MM.1S (cell line): Measurements from ENCODE around the gene PIK3CD.

Source experiments
- DNase-seq: peaks from one replicate; pipeline ENCODE4 v3.0.0-alpha.2; 2015
- H2AFZ ChIP-seq: fragments of 300-600 bp; sonication (generic); 2 replicates; pipeline ENCODE4 v1.6.0; 2016; ENCODE audit warnings: antibody characterized with exemption, low read length
- H3F3A ChIP-seq: fragments of 300-600 bp; sonication (generic); 2 replicates; pipeline ENCODE4 v1.6.1; 2016; ENCODE audit warnings: mild to moderate bottlenecking, antibody characterized with exemption, low read length, moderate library complexity, mixed read lengths; ENCODE audit not compliant: insufficient read depth
- H3K27ac ChIP-seq: fragments of 300-600 bp; sonication (generic); 2 replicates; pipeline ENCODE4 v1.5.1; 2016; ENCODE audit warnings: mild to moderate bottlenecking, low read length
- H3K27me3 ChIP-seq: fragments of 300-600 bp; sonication (generic); replicated peaks from 2 replicates; pipeline ENCODE4 v1.6.0; 2016; ENCODE audit warnings: low read length; ENCODE audit not compliant: insufficient read depth
- H3K36me3 ChIP-seq: fragments of 300-600 bp; sonication (generic); replicated peaks from 2 replicates; pipeline ENCODE4 v1.6.1; 2016; ENCODE audit warnings: mild to moderate bottlenecking, low read length, mixed read lengths; ENCODE audit not compliant: insufficient read depth
- H3K4me1 ChIP-seq: fragments of 300-600 bp; sonication (generic); 2 replicates; pipeline ENCODE4 v1.6.1; 2016; ENCODE audit warnings: low read length, mixed read lengths
- H3K4me2 ChIP-seq: fragments of 300-600 bp; sonication (generic); 2 replicates; pipeline ENCODE4 v1.6.0; 2016; ENCODE audit warnings: low read depth, low read length
- H3K4me3 ChIP-seq: fragments of 300-600 bp; sonication (generic); 2 replicates; pipeline ENCODE4 v1.5.1; 2016; ENCODE audit warnings: low read length, mixed read lengths
- H3K79me2 ChIP-seq: fragments of 300-600 bp; sonication (generic); 2 replicates; pipeline ENCODE4 v1.6.1; 2016; ENCODE audit warnings: mixed run types, low read length, mixed read lengths
- H3K9ac ChIP-seq: fragments of 300-600 bp; sonication (generic); 2 replicates; pipeline ENCODE4 v1.6.1; 2016; ENCODE audit warnings: low read length, mixed read lengths
- H3K9me2 ChIP-seq: fragments of 300-600 bp; sonication (generic); replicated peaks from 2 replicates; pipeline ENCODE4 v1.6.1; 2016; ENCODE audit warnings: mild to moderate bottlenecking, low read length, mixed read lengths; ENCODE audit not compliant: insufficient read depth
- H3K9me3 ChIP-seq: fragments of 300-600 bp; sonication (generic); replicated peaks from 2 replicates; pipeline ENCODE4 v1.6.1; 2016; ENCODE audit warnings: mild to moderate bottlenecking, low read length, mixed read lengths; ENCODE audit not compliant: insufficient read depth
- H4K20me1 ChIP-seq: fragments of 300-600 bp; sonication (generic); 2 replicates; pipeline ENCODE4 v1.6.1; 2016; ENCODE audit warnings: mild to moderate bottlenecking, low read length, moderate library complexity, mixed read lengths; ENCODE audit not compliant: insufficient read depth
- EZH2 ChIP-seq: fragments of 300-600 bp; sonication (generic); optimal IDR thresholded peaks from 2 replicates; pipeline ENCODE3; 2017; ENCODE audit warnings: low read depth, mild to moderate bottlenecking, antibody characterized with exemption, low read length, mixed read lengths
- EZH2phosphoT487 ChIP-seq: fragments of 300-600 bp; sonication (generic); IDR thresholded peaks from 2 replicates; pipeline ENCODE4 v1.6.1; 2018; ENCODE audit warnings: antibody characterized with exemption, low read length
- TF ChIP-seq, protein P1 (sequence below): fragments of 300-600 bp; sonication (generic); IDR thresholded peaks from 2 replicates; pipeline ENCODE4 v1.5.1; 2016; ENCODE audit warnings: antibody characterized with exemption, low read length, mixed read lengths

PIK3CD gene

DNA sequence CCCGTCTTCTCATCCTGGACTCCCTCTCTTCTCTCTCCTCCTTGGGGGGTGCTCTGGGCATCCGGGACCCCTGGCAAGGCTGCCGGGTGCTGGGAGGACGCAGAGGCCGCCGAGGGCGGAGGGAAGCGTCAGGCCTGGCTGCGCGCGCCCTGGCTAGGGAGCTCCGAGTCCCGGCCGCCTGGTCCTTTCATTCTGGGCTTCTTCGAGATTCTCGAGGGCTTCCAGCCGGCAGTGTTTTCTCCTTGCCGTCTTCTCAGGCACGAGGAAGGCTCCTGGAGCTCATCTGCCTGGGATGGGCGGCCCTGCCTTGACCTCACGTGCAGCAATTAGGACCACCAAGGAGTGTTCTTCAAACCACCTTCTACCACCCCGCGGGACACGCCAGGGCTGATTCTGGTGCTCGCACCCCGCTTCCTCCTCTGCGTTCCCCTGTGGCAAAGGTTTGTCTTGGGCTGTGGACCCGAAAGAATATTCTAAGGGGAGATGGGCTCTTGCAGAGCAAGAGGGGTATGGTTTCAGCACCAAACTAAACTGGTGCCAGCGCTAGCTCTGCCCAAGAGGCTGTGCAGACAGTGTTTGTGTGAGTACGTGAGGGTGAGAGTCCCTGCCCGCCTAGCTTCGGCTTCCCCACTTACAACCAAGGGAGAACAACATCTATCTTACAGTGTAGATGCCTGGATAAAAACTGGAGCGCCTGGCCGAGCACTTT, 36.5 kb downstream of the PIK3CD start:
- Histone ChIP-seq H3K27ac (no peak overlapping the region), H3K9me2 (no peaks in the 10 kb centered on the region), H4K20me1 (no peaks in the 10 kb centered on the region), H3K79me2 (no peaks in the 10 kb centered on the region), H3K4me3 (peak overlapping the region; percentile 67), H3K9me3 (no peaks in the 10 kb centered on the region), H3K27me3 (peaks cover 82% of the 10 kb centered on the region), H3K36me3 (no peaks in the 10 kb centered on the region), H3K4me2 (peak overlapping the region; percentile 92), H3K4me1 (peaks cover 3% of the 10 kb centered on the region; the same call in 1 of the 2 replicates), H2AFZ (peak overlapping the region; percentile 72), H3F3A (peaks cover 9% of the 10 kb centered on the region), H3K9ac (no peak overlapping the region)
- TF ChIP-seq EZH2 (no peak), EZH2phosphoT487 (no peak)
- TF ChIP-seq, protein P1, sequence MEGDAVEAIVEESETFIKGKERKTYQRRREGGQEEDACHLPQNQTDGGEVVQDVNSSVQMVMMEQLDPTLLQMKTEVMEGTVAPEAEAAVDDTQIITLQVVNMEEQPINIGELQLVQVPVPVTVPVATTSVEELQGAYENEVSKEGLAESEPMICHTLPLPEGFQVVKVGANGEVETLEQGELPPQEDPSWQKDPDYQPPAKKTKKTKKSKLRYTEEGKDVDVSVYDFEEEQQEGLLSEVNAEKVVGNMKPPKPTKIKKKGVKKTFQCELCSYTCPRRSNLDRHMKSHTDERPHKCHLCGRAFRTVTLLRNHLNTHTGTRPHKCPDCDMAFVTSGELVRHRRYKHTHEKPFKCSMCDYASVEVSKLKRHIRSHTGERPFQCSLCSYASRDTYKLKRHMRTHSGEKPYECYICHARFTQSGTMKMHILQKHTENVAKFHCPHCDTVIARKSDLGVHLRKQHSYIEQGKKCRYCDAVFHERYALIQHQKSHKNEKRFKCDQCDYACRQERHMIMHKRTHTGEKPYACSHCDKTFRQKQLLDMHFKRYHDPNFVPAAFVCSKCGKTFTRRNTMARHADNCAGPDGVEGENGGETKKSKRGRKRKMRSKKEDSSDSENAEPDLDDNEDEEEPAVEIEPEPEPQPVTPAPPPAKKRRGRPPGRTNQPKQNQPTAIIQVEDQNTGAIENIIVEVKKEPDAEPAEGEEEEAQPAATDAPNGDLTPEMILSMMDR = no peak
- peak; percentile 8 for DNase-seq

DNA sequence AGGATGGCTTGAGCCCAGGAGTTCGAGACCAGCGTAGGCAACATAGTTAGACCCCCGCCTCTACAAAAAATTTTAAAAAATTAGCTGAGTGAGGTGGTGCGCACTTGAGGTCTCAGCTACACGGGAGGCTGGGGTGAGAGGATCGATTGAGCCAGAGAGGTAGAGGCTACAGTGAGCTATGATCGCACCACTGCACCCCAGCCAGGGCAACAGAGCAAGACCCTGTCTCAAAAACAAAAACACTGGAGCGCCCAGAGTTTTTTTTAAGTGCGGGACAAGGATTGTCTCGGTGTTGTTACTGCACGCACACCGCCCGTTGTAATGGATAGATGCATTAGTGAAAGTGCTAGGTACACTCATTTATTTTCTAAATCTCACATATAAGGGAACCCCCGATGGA, 37.1 kb downstream of the PIK3CD start:
- Histone ChIP-seq H3F3A (peaks cover 9% of the 10 kb centered on the region), H4K20me1 (no peaks in the 10 kb centered on the region), H3K36me3 (no peaks in the 10 kb centered on the region), H3K4me2 (peak overlapping the region; percentile 92), H3K9ac (peak overlapping the region; percentile 21; the same call in 1 of the 2 replicates), H3K9me2 (no peaks in the 10 kb centered on the region), H3K27ac (no peak overlapping the region), H3K79me2 (no peaks in the 10 kb centered on the region), H3K9me3 (no peaks in the 10 kb centered on the region), H2AFZ (peak overlapping the region; percentile 76), H3K4me1 (peaks cover 3% of the 10 kb centered on the region; the same call in 1 of the 2 replicates), H3K27me3 (peaks cover 82% of the 10 kb centered on the region), H3K4me3 (peak overlapping the region; percentile 67)
- TF ChIP-seq, protein P1 = no peak
- TF ChIP-seq EZH2 (no peak), EZH2phosphoT487 (no peak)
- no peak for DNase-seq

DNA sequence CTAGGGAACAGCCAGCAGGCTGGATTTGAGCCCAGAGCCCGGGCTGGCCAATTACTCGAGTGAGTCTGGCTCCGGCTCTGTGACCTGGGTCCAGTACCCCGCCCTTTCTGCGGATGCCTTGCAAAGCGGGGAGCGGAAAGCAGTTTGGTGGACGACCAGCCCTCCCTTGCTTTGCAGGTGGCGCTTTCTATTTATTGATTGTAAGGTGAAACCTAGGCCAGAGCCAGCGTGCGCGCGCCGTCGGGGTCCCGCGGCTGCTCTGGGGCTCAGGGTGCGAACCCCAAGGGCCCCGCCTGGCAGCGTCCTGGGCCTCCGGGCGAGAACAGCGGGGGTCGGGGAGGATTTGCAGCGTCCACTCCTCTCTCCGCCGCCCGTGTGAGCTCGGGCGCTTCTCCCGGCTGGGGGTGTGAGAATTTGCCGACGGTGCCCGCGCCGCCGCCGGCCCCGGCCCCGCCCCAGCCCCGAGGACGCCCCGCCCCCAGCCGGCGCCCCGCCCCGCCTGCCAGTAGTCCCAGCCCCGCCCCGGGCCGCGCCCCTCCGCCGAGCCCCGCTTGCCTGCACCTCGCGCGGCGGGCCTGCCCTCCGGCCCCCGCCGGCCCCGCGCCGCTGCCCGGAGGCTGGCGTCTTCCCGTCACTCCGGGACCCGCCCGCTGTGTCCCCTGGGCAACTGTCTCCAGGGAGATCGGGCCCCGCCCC, 37.6 kb downstream of the PIK3CD start:
- no peaks in the 10 kb centered on the region for H4K20me1 ChIP-seq
- H3K4me3 ChIP-seq = peak overlapping the region; percentile 67

More for the DNA sequence above, 37.6 kb downstream of the PIK3CD start:
- TF ChIP-seq, protein P1 = no peak
- Histone ChIP-seq H3K36me3 (no peaks in the 10 kb centered on the region), H3K79me2 (no peaks in the 10 kb centered on the region), H3K4me1 (peaks cover 3% of the 10 kb centered on the region; the same call in 1 of the 2 replicates), H3K9me3 (no peaks in the 10 kb centered on the region), H3K27me3 (peaks cover 80% of the 10 kb centered on the region), H3K4me2 (peak overlapping the region; percentile 92), H3K9ac (peak overlapping the region; percentile 21; the same call in 1 of the 2 replicates), H3K27ac (no peak overlapping the region), H2AFZ (peak overlapping the region; percentile 76), H3F3A (peaks cover 9% of the 10 kb centered on the region), H3K9me2 (no peaks in the 10 kb centered on the region)
- peak; percentile 61 for DNase-seq
